SK-N-SH treated with all-trans-retinoic acid at 6 μM for 48 hours (cell line): Measurements from ENCODE around the gene MBD5.

ENCODE experiments used
- ATAC-seq: fragments of 200-7000 bp; cut with Tn5 transposase; 3 replicates; pipeline ENCODE4 v1.9.1; 2020; ENCODE audit warnings: mild to moderate bottlenecking, moderate library complexity
- BACH2 ChIP-seq: fragments of 250-450 bp; sonication (Bioruptor Pico); IDR thresholded peaks from 2 replicates; pipeline ENCODE4 v1.9.0; 2021; ENCODE audit warnings: mild to moderate bottlenecking, borderline replicate concordance
- CSDC2 ChIP-seq: fragments of 250-450 bp; sonication (Bioruptor Pico); IDR thresholded peaks from 2 replicates; pipeline ENCODE4 v1.5.0; 2020; ENCODE audit warnings: mild to moderate bottlenecking, moderate library complexity
- ESRRG ChIP-seq: fragments of 250-450 bp; sonication (Bioruptor Pico); IDR thresholded peaks from 2 replicates; pipeline ENCODE4 v1.6.1; 2021; ENCODE audit warnings: mild to moderate bottlenecking
- GLIS3 ChIP-seq: fragments of 250-450 bp; sonication (Bioruptor Pico); IDR thresholded peaks from 2 replicates; pipeline ENCODE4 v1.5.0; 2020; ENCODE audit warnings: mild to moderate bottlenecking, moderate library complexity
- POU6F1 ChIP-seq: fragments of 250-450 bp; sonication (Bioruptor Pico); IDR thresholded peaks from 2 replicates; pipeline ENCODE4 v1.8.0; 2021; ENCODE audit warnings: low read depth, mild to moderate bottlenecking, moderate library complexity, borderline replicate concordance
- PPARA ChIP-seq: fragments of 250-450 bp; sonication (Bioruptor Pico); IDR thresholded peaks from 2 replicates; pipeline ENCODE4 v1.5.0; 2020; ENCODE audit warnings: mild to moderate bottlenecking, borderline replicate concordance
- RARB ChIP-seq: fragments of 250-450 bp; sonication (Bioruptor Pico); IDR thresholded peaks from 2 replicates; pipeline ENCODE4 v1.8.0; 2021; ENCODE audit warnings: mild to moderate bottlenecking, moderate library complexity
- SNAI2 ChIP-seq: fragments of 250-450 bp; sonication (Bioruptor Pico); IDR thresholded peaks from 2 replicates; pipeline ENCODE4 v1.5.0; 2020; ENCODE audit warnings: mild to moderate bottlenecking, moderate library complexity
- TCF4 ChIP-seq: fragments of 250-450 bp; sonication (Bioruptor Pico); IDR thresholded peaks from 2 replicates; pipeline ENCODE4 v1.8.0; 2021; ENCODE audit warnings: mild to moderate bottlenecking, moderate library complexity, borderline replicate concordance
- ZC3H10 ChIP-seq: fragments of 250-450 bp; sonication (Bioruptor Pico); IDR thresholded peaks from 2 replicates; pipeline ENCODE4 v1.5.1; 2021; ENCODE audit warnings: mild to moderate bottlenecking, moderate library complexity
- ZFP3 ChIP-seq: fragments of 250-450 bp; sonication (Bioruptor Pico); IDR thresholded peaks from 2 replicates; pipeline ENCODE4 v1.5.0; 2020; ENCODE audit warnings: mild to moderate bottlenecking, moderate library complexity
- ZFP30 ChIP-seq: fragments of 450-650 bp; formaldehyde crosslinking; IDR thresholded peaks from 2 replicates; pipeline ENCODE4 v1.5.0; 2022; ENCODE audit warnings: mild to moderate bottlenecking, moderate library complexity
- ZNF70 ChIP-seq: fragments of 450-650 bp; formaldehyde crosslinking; IDR thresholded peaks from 2 replicates; pipeline ENCODE4 v1.5.0; 2020; ENCODE audit warnings: mild to moderate bottlenecking, moderate library complexity
- TF ChIP-seq, protein P1 (sequence below): fragments of 250-450 bp; sonication (Bioruptor Pico); IDR thresholded peaks from 2 replicates; pipeline ENCODE4 v1.5.1; 2021; ENCODE audit warnings: mild to moderate bottlenecking, moderate library complexity
- TF ChIP-seq, protein P2 (sequence below): fragments of 250-450 bp; sonication (Bioruptor Pico); IDR thresholded peaks from 2 replicates; pipeline ENCODE4 v1.8.0; 2020; ENCODE audit warnings: mild to moderate bottlenecking, moderate library complexity, borderline replicate concordance
- TF ChIP-seq, protein P3 (sequence below): fragments of 250-450 bp; sonication (Bioruptor Pico); IDR thresholded peaks from 2 replicates; pipeline ENCODE4 v1.5.0; 2020; ENCODE audit warnings: mild to moderate bottlenecking, moderate library complexity
- TF ChIP-seq, protein P4 (sequence below): fragments of 250-450 bp; sonication (Bioruptor Pico); IDR thresholded peaks from 2 replicates; pipeline ENCODE4 v1.5.1; 2020; ENCODE audit warnings: low read depth, mild to moderate bottlenecking, moderate library complexity

MBD5 gene

DNA sequence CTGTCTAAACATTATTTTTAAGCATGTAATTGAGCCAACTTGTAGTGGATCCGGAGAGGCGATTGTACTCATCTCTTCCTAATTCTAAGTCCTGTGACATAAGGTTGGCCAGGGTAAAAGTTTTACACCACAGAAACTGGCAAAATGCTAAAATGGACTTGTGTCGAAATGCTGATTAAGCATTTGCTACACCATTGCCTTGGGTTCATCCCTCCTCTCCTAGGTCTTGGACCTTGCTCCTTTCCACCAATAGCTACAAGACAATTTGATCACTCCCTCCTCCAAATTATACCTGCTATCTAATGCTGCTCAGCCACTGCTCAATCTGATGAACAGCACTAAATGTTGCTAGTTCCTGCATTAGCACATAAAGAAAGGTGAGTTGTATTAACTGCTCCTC lies 491.0 kb downstream of the MBD5 start:
- ATAC-seq, result no peak
- no peak for TF ChIP-seq BACH2
- TF ChIP-seq POU6F1 (CRISPR knock-in tag), result no peak
- TF ChIP-seq CSDC2 (CRISPR knock-in tag), result no peak
- TF ChIP-seq, protein P1, sequence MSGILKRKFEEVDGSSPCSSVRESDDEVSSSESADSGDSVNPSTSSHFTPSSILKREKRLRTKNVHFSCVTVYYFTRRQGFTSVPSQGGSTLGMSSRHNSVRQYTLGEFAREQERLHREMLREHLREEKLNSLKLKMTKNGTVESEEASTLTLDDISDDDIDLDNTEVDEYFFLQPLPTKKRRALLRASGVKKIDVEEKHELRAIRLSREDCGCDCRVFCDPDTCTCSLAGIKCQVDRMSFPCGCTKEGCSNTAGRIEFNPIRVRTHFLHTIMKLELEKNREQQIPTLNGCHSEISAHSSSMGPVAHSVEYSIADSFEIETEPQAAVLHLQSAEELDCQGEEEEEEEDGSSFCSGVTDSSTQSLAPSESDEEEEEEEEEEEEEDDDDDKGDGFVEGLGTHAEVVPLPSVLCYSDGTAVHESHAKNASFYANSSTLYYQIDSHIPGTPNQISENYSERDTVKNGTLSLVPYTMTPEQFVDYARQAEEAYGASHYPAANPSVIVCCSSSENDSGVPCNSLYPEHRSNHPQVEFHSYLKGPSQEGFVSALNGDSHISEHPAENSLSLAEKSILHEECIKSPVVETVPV, result no peak
- no peak for TF ChIP-seq GLIS3 (CRISPR knock-in tag)
- TF ChIP-seq, protein P2, sequence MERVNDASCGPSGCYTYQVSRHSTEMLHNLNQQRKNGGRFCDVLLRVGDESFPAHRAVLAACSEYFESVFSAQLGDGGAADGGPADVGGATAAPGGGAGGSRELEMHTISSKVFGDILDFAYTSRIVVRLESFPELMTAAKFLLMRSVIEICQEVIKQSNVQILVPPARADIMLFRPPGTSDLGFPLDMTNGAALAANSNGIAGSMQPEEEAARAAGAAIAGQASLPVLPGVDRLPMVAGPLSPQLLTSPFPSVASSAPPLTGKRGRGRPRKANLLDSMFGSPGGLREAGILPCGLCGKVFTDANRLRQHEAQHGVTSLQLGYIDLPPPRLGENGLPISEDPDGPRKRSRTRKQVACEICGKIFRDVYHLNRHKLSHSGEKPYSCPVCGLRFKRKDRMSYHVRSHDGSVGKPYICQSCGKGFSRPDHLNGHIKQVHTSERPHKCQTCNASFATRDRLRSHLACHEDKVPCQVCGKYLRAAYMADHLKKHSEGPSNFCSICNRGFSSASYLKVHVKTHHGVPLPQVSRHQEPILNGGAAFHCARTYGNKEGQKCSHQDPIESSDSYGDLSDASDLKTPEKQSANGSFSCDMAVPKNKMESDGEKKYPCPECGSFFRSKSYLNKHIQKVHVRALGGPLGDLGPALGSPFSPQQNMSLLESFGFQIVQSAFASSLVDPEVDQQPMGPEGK (CRISPR knock-in tag), result no peak
- TF ChIP-seq, protein P3, sequence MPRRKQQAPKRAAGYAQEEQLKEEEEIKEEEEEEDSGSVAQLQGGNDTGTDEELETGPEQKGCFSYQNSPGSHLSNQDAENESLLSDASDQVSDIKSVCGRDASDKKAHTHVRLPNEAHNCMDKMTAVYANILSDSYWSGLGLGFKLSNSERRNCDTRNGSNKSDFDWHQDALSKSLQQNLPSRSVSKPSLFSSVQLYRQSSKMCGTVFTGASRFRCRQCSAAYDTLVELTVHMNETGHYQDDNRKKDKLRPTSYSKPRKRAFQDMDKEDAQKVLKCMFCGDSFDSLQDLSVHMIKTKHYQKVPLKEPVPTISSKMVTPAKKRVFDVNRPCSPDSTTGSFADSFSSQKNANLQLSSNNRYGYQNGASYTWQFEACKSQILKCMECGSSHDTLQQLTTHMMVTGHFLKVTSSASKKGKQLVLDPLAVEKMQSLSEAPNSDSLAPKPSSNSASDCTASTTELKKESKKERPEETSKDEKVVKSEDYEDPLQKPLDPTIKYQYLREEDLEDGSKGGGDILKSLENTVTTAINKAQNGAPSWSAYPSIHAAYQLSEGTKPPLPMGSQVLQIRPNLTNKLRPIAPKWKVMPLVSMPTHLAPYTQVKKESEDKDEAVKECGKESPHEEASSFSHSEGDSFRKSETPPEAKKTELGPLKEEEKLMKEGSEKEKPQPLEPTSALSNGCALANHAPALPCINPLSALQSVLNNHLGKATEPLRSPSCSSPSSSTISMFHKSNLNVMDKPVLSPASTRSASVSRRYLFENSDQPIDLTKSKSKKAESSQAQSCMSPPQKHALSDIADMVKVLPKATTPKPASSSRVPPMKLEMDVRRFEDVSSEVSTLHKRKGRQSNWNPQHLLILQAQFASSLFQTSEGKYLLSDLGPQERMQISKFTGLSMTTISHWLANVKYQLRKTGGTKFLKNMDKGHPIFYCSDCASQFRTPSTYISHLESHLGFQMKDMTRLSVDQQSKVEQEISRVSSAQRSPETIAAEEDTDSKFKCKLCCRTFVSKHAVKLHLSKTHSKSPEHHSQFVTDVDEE (CRISPR knock-in tag), result no peak
- TF ChIP-seq ZFP30 (CRISPR knock-in tag), result no peak
- TF ChIP-seq PPARA (CRISPR knock-in tag), result no peak
- no peak for TF ChIP-seq RARB (CRISPR knock-in tag)
- TF ChIP-seq ESRRG, result no peak
- TF ChIP-seq SNAI2 (CRISPR knock-in tag), result no peak

GRCh38 chr2:148512501-148512900 lies 491.6 kb downstream of the MBD5 start:
- ATAC-seq, result no peak

More at GRCh38 chr2:148512501-148512900, 491.6 kb downstream of the MBD5 start:
- no peak for TF ChIP-seq CSDC2 (CRISPR knock-in tag)
- no peak for TF ChIP-seq TCF4 (CRISPR knock-in tag)
- TF ChIP-seq ZC3H10 (CRISPR knock-in tag), result no peak
- TF ChIP-seq GLIS3 (CRISPR knock-in tag), result no peak
- no peak for TF ChIP-seq RARB (CRISPR knock-in tag)
- TF ChIP-seq ZFP3 (CRISPR knock-in tag), result no peak
- TF ChIP-seq, protein P4, sequence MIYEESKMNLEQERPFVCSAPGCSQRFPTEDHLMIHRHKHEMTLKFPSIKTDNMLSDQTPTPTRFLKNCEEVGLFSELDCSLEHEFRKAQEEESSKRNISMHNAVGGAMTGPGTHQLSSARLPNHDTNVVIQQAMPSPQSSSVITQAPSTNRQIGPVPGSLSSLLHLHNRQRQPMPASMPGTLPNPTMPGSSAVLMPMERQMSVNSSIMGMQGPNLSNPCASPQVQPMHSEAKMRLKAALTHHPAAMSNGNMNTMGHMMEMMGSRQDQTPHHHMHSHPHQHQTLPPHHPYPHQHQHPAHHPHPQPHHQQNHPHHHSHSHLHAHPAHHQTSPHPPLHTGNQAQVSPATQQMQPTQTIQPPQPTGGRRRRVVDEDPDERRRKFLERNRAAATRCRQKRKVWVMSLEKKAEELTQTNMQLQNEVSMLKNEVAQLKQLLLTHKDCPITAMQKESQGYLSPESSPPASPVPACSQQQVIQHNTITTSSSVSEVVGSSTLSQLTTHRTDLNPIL (CRISPR knock-in tag), result no peak
- no peak for TF ChIP-seq BACH2
- TF ChIP-seq, protein P1, result no peak
- TF ChIP-seq ZNF70, result no peak
- TF ChIP-seq ESRRG, result no peak
- TF ChIP-seq, protein P2 (CRISPR knock-in tag), result no peak
- no peak for TF ChIP-seq ZFP30 (CRISPR knock-in tag)
- TF ChIP-seq, protein P3 (CRISPR knock-in tag), result no peak
